BLaER1 treated with 17β-estradiol and CSF1 and Interleukin-3, amounts not matched to agents 10 nM and 100 nM (cell line): ENCODE results near the gene OTUD4.
"Not testable (repeated sequence)": the region's sequence is repeated elsewhere in the genome, so short reads cannot be mapped to it uniquely, and the experiment has no call there.

Source experiments
- H3K27ac ChIP-seq, 11 experiments: shearing (Covaris generic); formaldehyde crosslinking; 2 replicates each; pipeline ENCODE4 v1.8.1; 2022
- H3K27me3 ChIP-seq, 11 experiments: shearing (Covaris generic); formaldehyde crosslinking; 2 replicates each; pipeline ENCODE4 v1.8.1; 2022
- H3K36me3 ChIP-seq, 11 experiments: shearing (Covaris generic); formaldehyde crosslinking; 2 replicates each; pipeline ENCODE4 v1.8.1; 2022
- H3K4me1 ChIP-seq, 10 experiments: shearing (Covaris generic); formaldehyde crosslinking; 2 replicates each; pipeline ENCODE4 v1.8.1; 2022
- H3K4me2 ChIP-seq, 11 experiments: shearing (Covaris generic); formaldehyde crosslinking; 2 replicates each; pipeline ENCODE4 v1.8.1; 2022
- H3K4me3 ChIP-seq, 10 experiments: shearing (Covaris generic); formaldehyde crosslinking; 2 replicates each; pipeline ENCODE4 v1.8.1; 2022
- H3K9ac ChIP-seq, 11 experiments: shearing (Covaris generic); formaldehyde crosslinking; 2 replicates each; pipeline ENCODE4 v1.8.1; 2022
- H3K9me3 ChIP-seq, 11 experiments: shearing (Covaris generic); formaldehyde crosslinking; replicated peaks in 1 of 11; 2 replicates each; pipeline ENCODE4 v1.8.1; 2022
- H4K20me1 ChIP-seq, 11 experiments: shearing (Covaris generic); formaldehyde crosslinking; 2 replicates each; pipeline ENCODE4 v1.8.1; 2022
- Cebpa-rat ChIP-seq, 11 experiments: shearing (Covaris generic); IDR thresholded peaks; 2 replicates each; pipeline ENCODE4 v1.8.1; 2022

OTUD4 gene

GRCh38 chr4:145154573-145154972 is 25.8 kb downstream of the OTUD4 start:
- Histone ChIP-seq H3K27ac (no peak overlapping the region), H3K4me2 (no peak overlapping the region), H3K9ac (no peak overlapping the region), H3K4me3 (no peak overlapping the region), H3K4me1 (peaks cover 0 to 11% (median 0%) of the 10 kb centered on the region in 10 experiments; a peak in 2 of 20 replicates), H4K20me1 (peaks cover 12 to 56% (median 21%) of the 10 kb centered on the region in 11 experiments; a peak in 16 of 22 replicates), H3K27me3 (no peaks in the 10 kb centered on the region), H3K36me3 (peaks cover 86 to 100% (median 99%) of the 10 kb centered on the region in 11 experiments), H3K9me3 (no peaks in the 10 kb centered on the region)
- no peak for TF ChIP-seq Cebpa-rat (IDR thresholded peaks at IDR 0.05)

- H3K4me1 ChIP-seq, result peaks cover 0 to 11% (median 0%) of the 10 kb centered on the region in 10 experiments; a peak in 2 of 20 replicates
- peaks cover 86 to 100% (median 99%) of the 10 kb centered on the region in 11 experiments for H3K36me3 ChIP-seq
- H3K27me3 ChIP-seq, result no peaks in the 10 kb centered on the region
- no peak overlapping the region for H3K4me2 ChIP-seq
- TF ChIP-seq Cebpa-rat (IDR thresholded peaks at IDR 0.05), result no peak
- H3K27ac ChIP-seq, result no peak overlapping the region
- no peaks in the 10 kb centered on the region for H3K9me3 ChIP-seq
- H4K20me1 ChIP-seq, result peaks cover 7 to 55% (median 20%) of the 10 kb centered on the region in 11 experiments; a peak in 16 of 22 replicates
- no peak overlapping the region for H3K9ac ChIP-seq
- no peak overlapping the region for H3K4me3 ChIP-seq
These were observed 26.5 kb downstream of the OTUD4 start for GRCh38 chr4:145153904-145154298.

- Histone ChIP-seq H3K4me3 (no peak overlapping the region), H3K9me3 (no peaks in the 10 kb centered on the region), H3K4me2 (no peak overlapping the region), H4K20me1 (peaks cover 4 to 54% (median 20%) of the 10 kb centered on the region in 11 experiments; a peak in 15 of 22 replicates), H3K36me3 (peaks cover 89 to 100% (median 99%) of the 10 kb centered on the region in 11 experiments), H3K27me3 (no peaks in the 10 kb centered on the region), H3K9ac (peak overlapping the region in 1 of 11 experiments; percentile 24; a peak in 1 of 22 replicates), H3K4me1 (peaks cover 0 to 11% (median 0%) of the 10 kb centered on the region in 10 experiments; a peak in 2 of 20 replicates), H3K27ac (no peak overlapping the region)
- TF ChIP-seq Cebpa-rat (IDR thresholded peaks at IDR 0.05), result no peak
These were observed 27.0 kb downstream of the OTUD4 start for GRCh38 chr4:145153181-145153903.

- no peaks in the 10 kb centered on the region for H3K27me3 ChIP-seq
- H3K4me1 ChIP-seq, result peaks cover 0 to 2% (median 0%) of the 10 kb centered on the region in 10 experiments; a peak in 2 of 20 replicates
- H3K9ac ChIP-seq, result no peak overlapping the region
- H3K27ac ChIP-seq, result no peak overlapping the region
- H3K4me2 ChIP-seq, result no peak overlapping the region
- peaks cover 98 to 100% (median 100%) of the 10 kb centered on the region in 11 experiments for H3K36me3 ChIP-seq
- peaks cover 0 to 22% (median 8%) of the 10 kb centered on the region in 11 experiments; a peak in 8 of 22 replicates for H4K20me1 ChIP-seq
- no peak overlapping the region for H3K4me3 ChIP-seq
- no peak for TF ChIP-seq Cebpa-rat (IDR thresholded peaks at IDR 0.05)
- no peaks in the 10 kb centered on the region for H3K9me3 ChIP-seq
These were observed 31.4 kb downstream of the OTUD4 start for GRCh38 chr4:145148980-145149379.

GRCh38 chr4:145136219-145136618 is 44.2 kb downstream of the OTUD4 start:
- not testable (repeated sequence) for H3K27me3 ChIP-seq, H3K4me3 ChIP-seq, H3K9ac ChIP-seq, H3K27ac ChIP-seq, H3K4me2 ChIP-seq, H3K9me3 ChIP-seq
- Histone ChIP-seq H4K20me1 (peaks cover 2 to 41% (median 15%) of the 10 kb centered on the region in 11 experiments; a peak in 15 of 22 replicates), H3K36me3 (peaks cover 44 to 94% (median 70%) of the 10 kb centered on the region in 11 experiments), H3K4me1 (peaks cover 5 to 17% (median 8%) of the 10 kb centered on the region in 10 experiments; a peak in 17 of 20 replicates)

GRCh38 chr4:145132511-145133098 is 47.8 kb downstream of the OTUD4 start:
- Histone ChIP-seq H3K27me3 (no peaks in the 10 kb centered on the region), H3K4me3 (no peak overlapping the region), H3K4me1 (peaks cover 5 to 17% (median 8%) of the 10 kb centered on the region in 10 experiments; a peak in 17 of 20 replicates), H3K27ac (peak overlapping the region in 3 of 11 experiments; percentile 7 to 33 (median 19); a peak in 2 of 22 replicates), H3K9me3 (no peaks in the 10 kb centered on the region), H3K36me3 (peaks cover 35 to 94% (median 65%) of the 10 kb centered on the region in 11 experiments), H3K4me2 (peak overlapping the region in 9 of 11 experiments; percentile 1 to 67 (median 43); a peak in 12 of 22 replicates), H3K9ac (no peak overlapping the region), H4K20me1 (peaks cover 2 to 53% (median 26%) of the 10 kb centered on the region in 11 experiments; a peak in 15 of 22 replicates)
- no peak for TF ChIP-seq Cebpa-rat (IDR thresholded peaks at IDR 0.05)

- TF ChIP-seq Cebpa-rat (IDR thresholded peaks at IDR 0.05), result no peak
- peaks cover 5 to 17% (median 8%) of the 10 kb centered on the region in 10 experiments; a peak in 17 of 20 replicates for H3K4me1 ChIP-seq
- H3K36me3 ChIP-seq, result peaks cover 34 to 94% (median 65%) of the 10 kb centered on the region in 11 experiments
These were observed 48.5 kb downstream of the OTUD4 start for GRCh38 chr4:145131848-145132247.

GRCh38 chr4:145130788-145131399 is 49.5 kb downstream of the OTUD4 start:
- no peak overlapping the region for H3K4me2 ChIP-seq
- H4K20me1 ChIP-seq, result peaks cover 2 to 63% (median 26%) of the 10 kb centered on the region in 11 experiments; a peak in 16 of 22 replicates
- peaks cover 5 to 17% (median 8%) of the 10 kb centered on the region in 10 experiments; a peak in 17 of 20 replicates for H3K4me1 ChIP-seq
- H3K27me3 ChIP-seq, result no peaks in the 10 kb centered on the region
- peaks cover 44 to 99% (median 72%) of the 10 kb centered on the region in 11 experiments for H3K36me3 ChIP-seq
- no peak overlapping the region for H3K4me3 ChIP-seq
- no peaks in the 10 kb centered on the region for H3K9me3 ChIP-seq
- no peak overlapping the region for H3K9ac ChIP-seq
- TF ChIP-seq Cebpa-rat (IDR thresholded peaks at IDR 0.05), result no peak
- no peak overlapping the region for H3K27ac ChIP-seq

More at GRCh38 chr4:145131848-145132247, 48.5 kb downstream of the OTUD4 start:
- Histone ChIP-seq H3K27me3 (no peaks in the 10 kb centered on the region), H3K9ac (no peak overlapping the region), H4K20me1 (peaks cover 2 to 59% (median 26%) of the 10 kb centered on the region in 11 experiments; a peak in 15 of 22 replicates), H3K4me3 (no peak overlapping the region), H3K27ac (no peak overlapping the region), H3K9me3 (no peaks in the 10 kb centered on the region), H3K4me2 (no peak overlapping the region)
